Measurements from ENCODE around the gene SGPL1. TPM values are rescaled to one million over a fixed set of nuclear protein-coding genes. Genes with fewer than 3 reads are reported as not detected.

Gene SGPL1
- 16.7 and 27.9 TPM in 2 replicates for total RNA-seq

GRCh38 chr10:70815504-70816219, at the start of gene SGPL1:
Gene SGPL1 (plus strand): TSS chr10:70815948. CDS start chr10:70816854, 906 bp downstream.

GRCh38 chr10:70785190-70785589, 30.6 kb upstream of the SGPL1 start, which contains the start of gene TBATA:
Gene TBATA (minus strand): TSS chr10:70785377. CDS start chr10:70783379, 1,998 bp downstream.

GRCh38 chr10:70887804-70888800, 72.4 kb downstream of the SGPL1 start, which contains the start of gene PCBD1:
Gene PCBD1 (minus strand): TSS chr10:70888565. CDS start chr10:70888533, 32 bp downstream.

Other genes starting within 250 kb of the SGPL1 start
- not detected in 2 replicates for gene PRF1, start 213.2 kb upstream of the SGPL1 start, total RNA-seq
- 0.08 and 0.39 TPM in 2 replicates for gene ADAMTS14, start 143.4 kb upstream of the SGPL1 start, total RNA-seq
- not detected in 2 replicates for gene TBATA, start 30.6 kb upstream of the SGPL1 start, total RNA-seq
- 23.2 and 36.6 TPM in 2 replicates for gene PCBD1, start 72.6 kb downstream of the SGPL1 start, total RNA-seq